Tibial nerve (tissue), 3 donors: Measurements from ENCODE around the gene POSTN.

Experiments
- CTCF ChIP-seq, 5 experiments: fragments of 200-600 bp in 3 of 5; fragments of 450-650 bp in 2 of 5; sonication (generic) in 3 of 5; IDR thresholded peaks; one replicate each; pipeline ENCODE4 v1.5.1; 2016 to 2019; ENCODE audit warnings: antibody characterized with exemption in 5 of 5, mild to moderate bottlenecking in 3 of 5, moderate library complexity in 2 of 5
- POLR2A ChIP-seq, 2 donors: fragments of 450-650 bp; IDR thresholded peaks; one replicate each; pipeline ENCODE4 v1.6.1; 2017; ENCODE audit warnings: antibody characterized with exemption in 2 of 2, mild to moderate bottlenecking in 2 of 2, moderate library complexity in 2 of 2

GRCh38 chr13:37539170-37539569, 59.4 kb downstream of the POSTN start:
- no peak for TF ChIP-seq POLR2A (IDR thresholded peaks at IDR 0.05)
- no peak for TF ChIP-seq CTCF (IDR thresholded peaks at IDR 0.05)
